GM18517 (cell line): ENCODE data around the gene SNAPC2.
"Not testable (repeated sequence)": the region's sequence is repeated elsewhere in the genome, so short reads cannot be mapped to it uniquely, and the experiment has no call there.

Source experiments
- ATAC-seq: cut with Tn5 transposase; IDR thresholded peaks from one replicate; pipeline ENCODE4 v1.9.1; 2021; ENCODE audit warnings: mild to moderate bottlenecking, moderate library complexity; ENCODE audit not compliant: unreplicated experiment

The SNAPC2 gene

DNA sequence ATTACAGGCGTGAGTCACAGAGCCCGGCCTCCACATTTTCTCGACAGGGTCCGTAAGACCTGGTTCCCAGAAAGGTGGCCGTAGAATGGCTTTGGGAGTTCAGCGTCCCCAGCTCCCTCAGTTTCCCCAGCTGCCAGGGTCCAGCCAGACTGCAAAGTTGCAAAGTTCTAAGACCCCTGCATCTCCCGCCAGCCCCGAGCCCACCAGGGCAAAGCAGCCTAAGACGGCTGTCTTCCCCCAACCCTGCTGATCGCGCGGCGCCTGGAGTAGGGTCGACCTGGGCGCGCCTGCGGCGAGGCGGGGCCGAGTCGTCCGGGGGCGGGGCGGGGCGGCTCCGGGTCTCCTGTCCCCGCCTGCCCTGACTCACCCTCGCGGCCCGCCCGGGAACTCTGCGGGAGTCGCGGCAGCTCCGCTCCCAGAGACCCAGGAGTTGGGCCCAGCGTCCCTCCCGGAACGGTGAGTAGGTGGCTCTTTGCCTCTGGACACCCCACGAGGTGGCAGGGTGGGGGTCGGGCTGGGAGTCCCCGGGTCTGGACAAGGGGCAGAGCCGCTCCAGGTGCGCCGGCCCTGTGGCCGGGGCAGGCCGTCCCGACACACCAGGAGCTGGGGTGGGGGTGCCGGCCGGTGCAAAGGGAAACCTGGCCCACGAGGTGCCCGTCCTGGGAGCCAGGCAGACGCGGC, 31.9 kb upstream of the SNAPC2 start, which contains the start of gene LRRC8E:
Gene LRRC8E, plus strand, starts transcription at position 366 of the 681 bp plus-strand sequence. CDS start 7,094 bp downstream, outside the sequence.
- ATAC-seq: no peak

GRCh38 chr19:7888826-7889217, 31.3 kb upstream of the SNAPC2 start:
- ATAC-seq: no peak

GRCh38 chr19:7893362-7894101, 26.6 kb upstream of the SNAPC2 start:
- not testable (repeated sequence) for ATAC-seq

DNA sequence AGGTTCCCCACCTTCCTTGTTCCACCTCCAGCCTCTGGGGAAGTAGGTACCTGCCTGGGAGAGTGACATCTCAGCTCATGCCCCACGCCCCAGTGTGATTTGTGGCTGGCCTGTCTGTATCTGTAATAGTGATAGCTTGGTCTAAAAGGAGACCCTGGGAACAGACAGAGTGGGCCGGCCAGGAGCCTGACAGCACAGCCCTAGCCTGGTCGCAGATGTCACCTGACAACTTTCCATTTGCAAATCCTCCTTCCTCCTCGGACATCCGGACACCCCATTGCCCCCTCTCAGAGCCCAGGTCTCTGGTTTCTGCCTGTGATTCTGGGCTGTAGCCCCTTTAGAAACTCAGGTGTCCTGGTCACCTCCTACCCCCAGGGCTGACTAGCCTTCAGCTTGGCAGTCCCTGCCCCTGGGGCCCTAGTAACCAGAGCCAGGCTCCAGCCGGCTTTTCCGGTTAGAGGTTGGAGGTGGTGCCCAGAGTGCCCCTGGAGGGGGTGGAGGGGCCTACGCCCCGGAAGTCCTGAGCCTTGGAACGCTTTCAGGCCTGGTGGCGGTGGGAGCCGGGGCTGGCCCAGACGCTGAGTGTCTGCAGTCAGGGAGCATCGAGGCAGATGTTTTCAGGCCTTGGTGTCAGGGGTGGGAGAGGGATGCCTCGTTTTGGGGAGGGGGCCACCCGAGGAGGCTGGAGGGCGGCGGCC, 25.4 kb upstream of the SNAPC2 start:
- ATAC-seq: no peak

DNA sequence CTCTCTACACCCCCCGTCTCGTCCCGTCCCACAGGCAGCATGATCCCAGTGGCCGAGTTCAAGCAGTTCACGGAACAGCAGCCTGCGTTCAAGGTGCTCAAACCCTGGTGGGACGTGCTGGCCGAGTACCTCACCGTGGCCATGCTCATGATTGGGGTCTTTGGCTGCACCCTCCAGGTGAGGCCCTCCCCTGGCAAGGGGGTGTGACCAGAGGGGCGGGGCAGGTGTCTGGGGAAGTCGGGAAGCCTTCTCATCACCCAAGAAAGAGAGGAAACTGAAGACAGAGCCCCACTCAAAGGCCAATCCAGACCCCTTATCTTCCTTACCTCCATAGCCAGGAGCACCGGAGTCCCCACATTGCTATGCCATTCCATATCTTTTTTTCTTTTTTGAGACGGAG, 24.6 kb upstream of the SNAPC2 start:
- no peak for ATAC-seq

- ATAC-seq: no peak
These were observed 22.8 kb upstream of the SNAPC2 start for GRCh38 chr19:7897292-7897691.

- ATAC-seq: no peak
These were observed 21.2 kb upstream of the SNAPC2 start for GRCh38 chr19:7898967-7899366.

- ATAC-seq: no peak
These were observed 20.3 kb upstream of the SNAPC2 start for GRCh38 chr19:7899751-7900378.

- no peak for ATAC-seq
These were observed 19.7 kb upstream of the SNAPC2 start for GRCh38 chr19:7900401-7900870.

DNA sequence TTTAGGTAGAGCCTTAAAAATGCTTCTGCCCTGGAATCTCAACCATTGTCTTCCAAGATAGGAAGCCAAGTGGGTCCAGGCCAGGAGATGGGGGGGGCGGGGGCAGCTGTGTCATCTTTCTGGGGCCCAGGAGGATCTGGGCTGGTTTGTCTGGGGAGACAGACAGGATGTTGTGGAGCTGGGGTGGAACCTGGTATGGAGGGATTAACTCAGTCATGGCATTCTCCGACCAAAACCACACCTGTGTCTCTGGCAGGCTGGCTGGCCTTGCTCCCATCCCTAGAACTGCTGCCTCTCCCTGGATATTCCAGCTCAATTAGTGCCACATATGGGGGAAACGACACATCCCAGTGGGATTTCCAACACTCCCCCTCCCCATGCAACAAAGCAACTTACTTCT, 19.2 kb upstream of the SNAPC2 start:
- ATAC-seq: no peak

DNA sequence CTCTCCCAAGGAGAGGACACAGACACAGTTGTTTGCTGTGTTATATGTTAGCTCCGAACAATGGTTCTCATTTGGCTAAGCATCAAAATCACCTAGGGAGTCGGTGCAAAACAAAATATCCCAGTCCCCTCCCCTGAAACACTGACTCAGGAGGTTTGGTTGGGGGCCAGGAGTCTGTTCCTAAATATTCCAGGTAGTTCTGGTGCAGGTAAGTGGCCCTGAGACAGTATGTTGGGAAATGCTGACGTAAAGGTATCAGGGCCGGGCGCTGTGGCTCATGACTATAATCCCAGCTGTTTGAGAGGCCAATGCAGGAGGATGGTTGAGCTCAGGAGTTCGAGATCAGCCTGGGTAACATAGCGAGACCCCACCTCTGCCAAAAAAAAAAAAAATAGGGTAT, 18.8 kb upstream of the SNAPC2 start:
- ATAC-seq: no peak

- no peak for ATAC-seq
These were observed 17.3 kb upstream of the SNAPC2 start for GRCh38 chr19:7902796-7903243.

DNA sequence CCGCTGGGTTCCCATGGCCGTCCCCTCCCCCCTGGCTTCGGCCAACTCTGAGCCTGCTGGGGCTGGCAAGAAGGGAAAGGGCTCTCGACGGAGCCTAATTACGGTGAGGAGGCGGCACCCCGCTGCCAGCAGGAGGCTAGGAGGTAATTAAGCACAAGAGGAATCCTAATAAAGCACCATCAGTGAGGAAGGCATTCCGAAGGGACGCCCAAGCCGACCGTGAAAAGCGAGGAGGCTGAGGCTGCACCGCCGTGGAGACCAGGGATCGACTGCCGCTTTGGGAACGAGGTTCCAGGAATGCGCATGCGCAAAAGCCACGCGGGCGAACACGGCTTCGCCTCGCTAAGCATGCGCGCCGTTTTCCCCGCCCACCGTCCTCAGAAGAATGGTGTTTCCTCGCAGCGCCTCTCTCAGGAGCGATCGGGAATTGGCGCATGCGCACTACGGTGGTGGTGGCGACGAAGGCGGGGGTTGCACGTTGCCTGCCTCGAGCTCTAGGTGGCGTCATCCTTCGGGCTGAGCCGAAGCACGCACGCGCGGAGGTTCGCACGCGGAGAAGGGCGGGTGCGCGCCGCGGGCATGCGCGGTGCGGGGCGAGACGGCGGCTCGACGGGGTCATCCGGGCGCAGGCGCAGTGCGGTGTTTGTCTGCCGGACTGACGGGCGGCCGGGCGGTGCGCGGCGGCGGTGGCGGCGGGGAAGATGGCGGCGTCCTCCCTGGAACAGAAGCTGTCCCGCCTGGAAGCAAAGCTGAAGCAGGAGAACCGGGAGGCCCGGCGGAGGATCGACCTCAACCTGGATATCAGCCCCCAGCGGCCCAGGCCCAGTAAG, 16.7 kb upstream of the SNAPC2 start, which contains the start of gene MAP2K7:
Gene MAP2K7, plus strand, starts transcription at position 634 of the 830 bp plus-strand sequence. Its CDS starts 68 bp downstream, at position 702.
- ATAC-seq: peak; percentile 88

GRCh38 chr19:7904074-7905020, 15.8 kb upstream of the SNAPC2 start:
- no peak for ATAC-seq

- no peak for ATAC-seq
These were observed 14.9 kb upstream of the SNAPC2 start for GRCh38 chr19:7905268-7905667.

DNA sequence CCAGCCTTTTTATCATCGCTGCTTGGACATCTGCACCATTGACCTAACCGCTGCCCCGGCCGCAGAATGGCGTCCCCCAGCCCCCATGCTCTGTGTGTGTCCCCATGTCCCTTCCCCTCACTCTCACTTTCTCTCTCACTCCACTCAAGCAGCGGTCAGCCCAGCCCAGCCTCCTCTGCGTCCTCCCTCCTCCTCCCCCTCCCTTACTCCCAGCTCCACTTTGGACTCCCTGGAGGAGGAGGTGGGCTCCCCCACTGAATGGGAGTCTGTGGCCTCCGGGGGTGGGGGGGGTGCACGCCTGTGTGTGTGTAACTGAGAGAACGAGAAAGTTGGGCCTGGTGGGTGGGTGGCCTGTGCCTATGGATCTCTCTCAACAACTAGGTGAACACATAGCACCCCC, 14.3 kb upstream of the SNAPC2 start:
- no peak for ATAC-seq

DNA sequence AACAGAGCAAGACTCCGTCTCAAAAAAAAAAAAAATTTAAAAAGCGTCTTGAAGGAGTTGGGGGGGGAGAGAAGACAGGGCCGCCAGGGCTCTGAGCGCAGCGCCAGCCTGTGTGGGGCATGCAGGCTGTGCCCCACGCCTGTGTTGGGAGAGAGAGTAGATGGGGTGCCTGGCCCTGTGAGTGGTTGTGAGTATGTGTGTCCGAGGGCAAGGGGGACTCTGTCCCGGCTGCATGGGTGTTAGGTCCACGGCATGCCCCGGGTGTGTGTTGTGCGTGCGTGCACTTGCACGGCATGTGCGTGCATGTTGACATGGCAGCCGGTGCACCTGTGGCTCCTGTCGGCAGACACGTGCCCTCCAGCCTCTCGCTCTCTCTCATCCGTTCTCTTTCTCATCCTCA, 13.0 kb upstream of the SNAPC2 start:
- ATAC-seq: no peak

- no peak for ATAC-seq
These were observed 12.6 kb upstream of the SNAPC2 start for GRCh38 chr19:7907544-7907943.

DNA sequence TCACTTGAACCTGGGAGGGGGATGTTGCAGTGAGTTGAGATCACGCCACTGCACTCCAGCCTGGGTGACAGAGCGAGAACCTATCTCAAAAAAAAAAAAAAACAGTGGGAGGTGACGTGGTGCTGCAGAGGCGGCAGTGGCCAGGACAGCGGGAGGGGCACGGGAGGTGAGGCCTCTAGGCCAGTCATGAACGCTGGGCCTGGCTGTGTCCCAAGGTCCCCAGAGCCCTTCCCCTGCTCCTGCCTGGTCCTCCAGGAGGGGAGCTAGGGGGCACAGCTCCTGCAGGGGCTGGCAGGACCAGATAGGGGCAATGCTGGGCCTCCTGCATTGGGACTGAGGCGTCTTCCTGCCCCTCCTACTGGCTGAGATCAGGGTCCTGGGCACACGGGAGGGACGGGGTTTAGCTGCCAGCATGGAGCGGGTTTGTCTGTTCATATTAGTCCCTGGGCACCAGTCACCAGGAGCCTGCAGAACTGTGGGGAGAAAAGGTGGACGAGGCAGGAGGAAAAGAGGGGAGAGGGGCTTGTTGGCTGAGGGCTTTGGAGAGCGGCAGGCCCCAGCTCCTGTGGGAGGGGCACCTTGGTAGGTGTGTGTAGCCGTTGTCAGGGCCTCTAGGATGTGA, 11.9 kb upstream of the SNAPC2 start:
- ATAC-seq: no peak
